CD4-positive, alpha-beta T cell treated with Interleukin-6 at 100 ng/mL for 8 hours (primary cell): ENCODE results near the gene C10orf71.
A peak's percentile ranks its signal among the peaks of the same experiment; 100 is the strongest.

Experiments
- DNase-seq: peaks from one replicate; pipeline ENCODE4 v3.0.0-alpha.2; 2020; ENCODE audit warnings: mixed read lengths, low spot score

C10orf71 gene

GRCh38 chr10:49292565-49293207, 6.3 kb upstream of the C10orf71 start:
- DNase-seq = no peak

GRCh38 chr10:49293208-49293603, 5.8 kb upstream of the C10orf71 start:
- DNase-seq = no peak

GRCh38 chr10:49294731-49295130, 4.2 kb upstream of the C10orf71 start:
- DNase-seq = no peak

GRCh38 chr10:49295297-49295696, 3.7 kb upstream of the C10orf71 start:
- DNase-seq = no peak

GRCh38 chr10:49296382-49296781, 2.6 kb upstream of the C10orf71 start:
- DNase-seq = no peak

- DNase-seq = no peak
Measured at GRCh38 chr10:49296836-49297235, 2.1 kb upstream of the C10orf71 start.

- DNase-seq = no peak
Measured at GRCh38 chr10:49297818-49298670, 926 bp upstream of the C10orf71 start.

GRCh38 chr10:49298671-49298982, 343 bp upstream of the C10orf71 start:
- DNase-seq = no peak

GRCh38 chr10:49299816-49300139, 808 bp downstream of the C10orf71 start:
- no peak for DNase-seq

GRCh38 chr10:49300140-49300974, 1.4 kb downstream of the C10orf71 start:
- no peak for DNase-seq

GRCh38 chr10:49301302-49301701, 2.3 kb downstream of the C10orf71 start:
- DNase-seq = no peak

- no peak for DNase-seq
Measured at GRCh38 chr10:49302088-49302487, 3.1 kb downstream of the C10orf71 start.

GRCh38 chr10:49303711-49304110, 4.7 kb downstream of the C10orf71 start:
- no peak for DNase-seq

GRCh38 chr10:49304137-49304536, 5.2 kb downstream of the C10orf71 start:
- no peak for DNase-seq

- DNase-seq = no peak
Measured at GRCh38 chr10:49307921-49308320, 9.0 kb downstream of the C10orf71 start.

GRCh38 chr10:49308881-49309280, 9.9 kb downstream of the C10orf71 start:
- no peak for DNase-seq

GRCh38 chr10:49309691-49310411, 10.9 kb downstream of the C10orf71 start:
- peak; percentile 17 for DNase-seq

- DNase-seq = peak; percentile 6
Measured at GRCh38 chr10:49310460-49310859, 11.5 kb downstream of the C10orf71 start.

GRCh38 chr10:49310901-49311554, 12.1 kb downstream of the C10orf71 start:
- DNase-seq = no peak

GRCh38 chr10:49311555-49312236, 12.7 kb downstream of the C10orf71 start:
- DNase-seq = no peak

- no peak for DNase-seq
Measured at GRCh38 chr10:49312246-49312869, 13.4 kb downstream of the C10orf71 start.
